Mucosa of stomach (tissue), 1 donor: ENCODE results near the gene WBP1L.
"Not testable (repeated sequence)": the region's sequence is repeated elsewhere in the genome, so short reads cannot be mapped to it uniquely, and the experiment has no call there.

Experiments used
- H3K27me3 ChIP-seq: one replicate; pipeline ENCODE4 v1.7.0; 2013; ENCODE audit warnings: mild to moderate bottlenecking, low read length; ENCODE audit not compliant: control insufficient read depth, insufficient read depth
- H3K36me3 ChIP-seq: one replicate; pipeline ENCODE4 v1.7.0; 2013; ENCODE audit warnings: low read length; ENCODE audit not compliant: control insufficient read depth, insufficient read depth
- H3K4me1 ChIP-seq: one replicate; pipeline ENCODE4 v1.7.0; 2013; ENCODE audit warnings: mild to moderate bottlenecking, low read length; ENCODE audit not compliant: control insufficient read depth, insufficient read depth
- H3K4me3 ChIP-seq: one replicate; pipeline ENCODE4 v1.7.0; 2013; ENCODE audit warnings: low read length
- H3K9ac ChIP-seq: one replicate; pipeline ENCODE4 v1.7.0; 2013; ENCODE audit warnings: mild to moderate bottlenecking, low read length, moderate library complexity
- H3K9me3 ChIP-seq: one replicate; pipeline ENCODE4 v1.7.0; 2013; ENCODE audit warnings: mild to moderate bottlenecking, low read length, moderate library complexity; ENCODE audit not compliant: control insufficient read depth
- donor health status: Pancreatic carcinoma.

The WBP1L gene

DNA sequence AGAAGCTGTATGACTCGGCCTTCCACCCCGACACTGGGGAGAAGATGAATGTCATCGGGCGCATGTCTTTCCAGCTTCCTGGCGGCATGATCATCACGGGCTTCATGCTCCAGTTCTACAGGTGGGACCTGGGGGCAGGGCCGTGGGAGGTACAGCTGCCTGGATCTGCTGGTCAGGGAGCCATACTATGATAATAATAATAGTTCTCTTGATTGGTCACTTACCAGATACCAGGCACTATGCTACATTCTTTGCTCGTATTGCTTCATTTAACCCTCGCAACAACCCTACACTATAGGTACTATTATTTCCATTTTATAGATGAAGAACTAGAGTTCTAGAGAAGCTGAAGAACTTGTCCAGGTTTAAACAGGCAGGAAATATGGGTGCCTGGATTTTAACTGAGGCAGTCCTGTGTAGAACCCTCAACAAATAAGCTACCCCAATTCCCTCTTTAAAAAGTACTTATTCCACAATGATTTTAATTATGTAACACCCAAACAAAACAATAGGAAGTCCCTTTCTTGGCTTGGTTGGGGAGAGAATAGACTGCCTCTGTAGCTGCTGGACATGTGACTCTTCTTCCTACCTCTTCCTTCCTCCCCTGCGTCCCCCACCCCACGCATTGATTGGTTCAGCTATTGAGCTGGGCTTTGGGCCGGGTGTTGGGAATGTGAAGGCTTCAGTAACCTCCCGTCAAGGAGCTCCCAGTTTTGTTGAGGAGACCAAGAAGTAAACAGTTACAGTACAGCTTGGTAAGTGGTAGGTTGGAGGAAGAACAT is 16.5 kb upstream of the WBP1L start:
- Histone ChIP-seq H3K36me3 (no peaks in the 10 kb centered on the region), H3K4me3 (no peak overlapping the region), H3K9me3 (no peaks in the 10 kb centered on the region), H3K9ac (no peak overlapping the region), H3K4me1 (no peaks in the 10 kb centered on the region), H3K27me3 (no peaks in the 10 kb centered on the region)

DNA sequence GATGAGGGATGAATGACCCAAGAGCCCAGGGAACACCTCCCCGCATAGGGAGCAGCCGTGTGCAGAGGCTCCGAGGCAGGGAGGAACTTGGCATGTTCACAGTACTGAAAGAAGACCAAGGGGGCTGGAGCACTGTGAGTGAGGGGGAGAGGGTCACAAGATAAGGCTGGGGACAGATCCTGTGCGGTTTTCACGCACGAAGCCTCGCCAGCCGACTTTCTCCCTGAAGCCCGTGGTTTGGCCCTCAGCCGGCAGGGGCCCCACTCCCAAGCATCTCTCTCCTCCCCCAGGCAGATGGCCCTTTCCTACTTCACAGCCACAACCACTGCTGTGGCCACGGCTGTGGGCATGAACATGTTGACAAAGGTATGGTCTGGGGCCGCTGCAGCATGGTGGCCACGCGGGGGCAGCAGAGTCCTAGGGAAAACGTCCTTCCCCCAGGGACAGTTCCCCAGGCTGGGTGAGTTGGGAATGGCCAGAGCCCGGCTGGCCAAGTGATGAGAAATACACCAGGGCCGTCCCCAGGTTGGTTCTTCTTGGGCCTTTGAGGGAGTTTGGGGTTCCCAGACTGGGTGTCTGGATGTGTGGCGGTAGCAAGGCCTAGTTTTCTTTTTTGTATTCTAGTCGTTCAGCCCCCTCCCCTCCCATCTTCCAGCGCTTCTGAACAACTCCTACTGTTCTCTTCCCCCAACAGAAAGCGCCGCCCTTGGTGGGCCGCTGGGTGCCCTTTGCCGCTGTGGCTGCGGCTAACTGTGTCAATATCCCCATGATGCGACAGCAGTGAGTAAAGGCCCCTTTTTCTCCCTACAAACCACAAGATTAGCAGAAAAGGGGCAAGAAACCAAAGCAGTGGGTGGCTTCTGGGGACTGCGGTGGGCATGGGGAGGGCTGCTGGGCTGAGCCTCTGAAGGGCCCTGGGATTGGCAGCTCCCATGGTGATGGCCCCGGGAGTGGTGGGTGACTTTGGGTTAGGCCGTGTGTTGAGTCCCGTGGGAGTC is 14.4 kb upstream of the WBP1L start:
- H3K27me3 ChIP-seq, result no peaks in the 10 kb centered on the region
- no peak overlapping the region for H3K9ac ChIP-seq
- no peaks in the 10 kb centered on the region for H3K9me3 ChIP-seq
- no peak overlapping the region for H3K4me3 ChIP-seq
- H3K4me1 ChIP-seq, result no peaks in the 10 kb centered on the region
- no peaks in the 10 kb centered on the region for H3K36me3 ChIP-seq

DNA sequence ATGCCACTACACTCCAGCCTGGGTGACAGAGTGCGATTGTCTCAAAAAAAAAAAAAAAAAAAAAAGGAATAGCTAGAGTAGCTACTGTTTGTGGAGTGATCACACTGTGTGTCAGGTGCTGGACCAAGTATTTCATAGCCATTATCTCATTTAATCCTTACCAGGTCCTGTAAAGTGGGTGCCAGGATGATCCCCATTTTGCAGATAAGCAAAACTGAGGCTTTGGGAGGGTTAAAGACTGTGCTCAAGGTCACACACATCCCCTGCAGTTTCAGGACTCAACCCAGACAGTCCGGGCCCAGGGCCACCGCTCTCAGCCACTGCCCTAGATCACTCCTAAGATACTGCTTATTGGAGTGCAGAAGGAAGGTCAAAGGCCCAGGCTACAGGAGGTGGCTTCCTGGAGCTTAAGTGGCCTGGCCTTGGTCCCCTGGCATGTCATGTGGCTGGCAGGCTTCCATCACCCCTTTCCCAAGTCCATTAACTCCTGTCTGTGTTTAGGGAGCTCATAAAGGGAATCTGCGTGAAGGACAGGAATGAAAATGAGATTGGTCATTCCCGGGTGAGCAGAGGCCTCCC is 12.4 kb upstream of the WBP1L start:
- Histone ChIP-seq H3K27me3 (no peaks in the 10 kb centered on the region), H3K4me1 (no peaks in the 10 kb centered on the region), H3K4me3 (no peak overlapping the region), H3K36me3 (no peaks in the 10 kb centered on the region), H3K9me3 (no peaks in the 10 kb centered on the region), H3K9ac (no peak overlapping the region)

DNA sequence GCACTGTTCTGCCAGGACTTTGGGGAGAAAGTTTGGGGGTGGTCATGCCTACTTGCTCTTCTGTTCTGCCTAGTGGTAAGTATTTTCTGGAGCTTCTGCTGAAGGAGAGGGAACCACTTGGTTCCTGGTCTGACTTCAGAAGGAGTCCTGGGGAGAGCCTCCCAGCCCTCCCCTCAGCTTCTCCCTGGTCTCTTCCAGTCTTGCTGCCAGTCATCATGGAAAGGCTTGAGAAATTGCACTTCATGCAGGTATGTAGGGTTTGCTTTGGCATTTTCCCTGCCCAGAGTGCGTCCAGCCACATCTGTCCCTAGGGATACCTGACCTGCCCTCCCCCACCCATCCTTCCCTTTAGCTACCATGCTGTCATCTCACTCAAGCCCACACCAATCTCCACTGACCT is 11.1 kb upstream of the WBP1L start:
- H3K4me1 ChIP-seq, result no peaks in the 10 kb centered on the region
- no peak overlapping the region for H3K9ac ChIP-seq
- H3K9me3 ChIP-seq, result no peaks in the 10 kb centered on the region
- H3K27me3 ChIP-seq, result no peaks in the 10 kb centered on the region
- H3K4me3 ChIP-seq, result no peak overlapping the region
- no peaks in the 10 kb centered on the region for H3K36me3 ChIP-seq

DNA sequence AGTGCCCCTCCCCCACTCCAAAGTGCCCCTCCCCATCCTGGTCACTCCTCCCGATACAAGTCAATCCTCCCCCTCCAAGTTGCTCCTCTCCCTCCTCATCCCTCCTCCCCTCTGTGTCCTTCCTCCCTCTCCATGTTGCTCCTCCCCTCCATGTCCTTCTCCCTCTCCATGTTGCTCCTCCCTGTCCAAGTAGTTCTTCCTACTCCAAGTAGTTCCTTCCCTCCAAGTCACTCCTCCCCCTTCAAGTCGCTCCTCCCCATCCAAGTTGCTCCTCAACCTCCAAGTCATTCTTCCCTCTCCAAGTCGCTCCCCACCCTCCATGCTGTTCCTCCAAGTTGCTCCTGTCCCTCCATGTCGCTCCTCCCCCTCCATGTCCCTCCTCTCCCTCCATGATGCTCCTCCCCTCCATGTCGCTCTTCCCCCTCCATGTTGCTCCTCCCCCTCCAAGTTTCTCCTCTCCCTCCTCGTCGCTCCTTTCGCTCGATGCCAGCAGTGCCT is 8.6 kb upstream of the WBP1L start:
- H3K4me1 ChIP-seq, result no peaks in the 10 kb centered on the region
- no peaks in the 10 kb centered on the region for H3K36me3 ChIP-seq
- H3K9ac ChIP-seq, result peak overlapping the region; percentile 24
- no peaks in the 10 kb centered on the region for H3K9me3 ChIP-seq
- no peaks in the 10 kb centered on the region for H3K27me3 ChIP-seq
- H3K4me3 ChIP-seq, result no peak overlapping the region

DNA sequence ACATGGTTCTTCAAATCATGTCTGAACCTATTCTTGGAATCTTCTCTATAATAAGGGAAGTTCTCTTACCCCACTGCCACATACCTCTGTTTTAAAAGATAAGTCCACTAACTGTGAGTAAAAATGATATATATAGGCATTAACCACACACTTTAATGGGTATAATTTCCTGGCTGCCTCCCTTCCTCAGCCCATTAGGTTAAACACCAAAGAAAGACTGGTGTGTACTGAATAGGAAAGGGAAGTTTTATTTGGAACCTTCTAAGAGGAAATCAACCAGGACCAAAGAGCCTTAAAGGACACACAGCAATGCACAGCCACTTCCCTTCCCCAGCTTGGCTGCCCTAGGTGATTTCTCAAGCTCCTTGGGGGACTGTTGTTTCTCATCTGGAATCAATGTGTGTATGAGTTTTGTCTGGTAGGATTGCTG is 5.0 kb upstream of the WBP1L start:
- no peak overlapping the region for H3K9ac ChIP-seq
- no peaks in the 10 kb centered on the region for H3K27me3 ChIP-seq
- H3K4me1 ChIP-seq, result peaks cover 5% of the 10 kb centered on the region
- H3K36me3 ChIP-seq, result no peaks in the 10 kb centered on the region
- no peaks in the 10 kb centered on the region for H3K9me3 ChIP-seq
- no peak overlapping the region for H3K4me3 ChIP-seq

DNA sequence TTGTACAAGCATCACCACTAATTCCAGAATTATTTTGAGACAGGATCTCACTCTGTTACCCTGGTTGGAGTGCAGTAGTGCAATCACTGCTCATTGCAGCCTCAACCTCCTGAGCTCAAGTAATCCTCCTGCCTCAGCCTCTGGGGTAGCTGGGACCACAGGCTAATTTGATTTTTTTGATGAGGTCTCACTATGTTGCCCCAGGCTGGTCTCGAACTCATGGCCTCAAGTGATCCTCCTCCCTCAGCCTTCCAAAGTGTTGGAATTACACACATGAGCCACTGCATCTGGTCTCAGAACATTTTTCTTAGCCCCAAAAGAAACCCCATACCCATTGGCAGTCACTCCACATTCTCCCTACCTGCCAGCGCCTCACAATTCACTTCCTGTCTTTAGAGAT is 3.5 kb upstream of the WBP1L start:
- Histone ChIP-seq H3K36me3 (no peaks in the 10 kb centered on the region), H3K9ac (no peak overlapping the region), H3K4me1 (peaks cover 5% of the 10 kb centered on the region), H3K27me3 (no peaks in the 10 kb centered on the region), H3K9me3 (no peaks in the 10 kb centered on the region), H3K4me3 (no peak overlapping the region)

DNA sequence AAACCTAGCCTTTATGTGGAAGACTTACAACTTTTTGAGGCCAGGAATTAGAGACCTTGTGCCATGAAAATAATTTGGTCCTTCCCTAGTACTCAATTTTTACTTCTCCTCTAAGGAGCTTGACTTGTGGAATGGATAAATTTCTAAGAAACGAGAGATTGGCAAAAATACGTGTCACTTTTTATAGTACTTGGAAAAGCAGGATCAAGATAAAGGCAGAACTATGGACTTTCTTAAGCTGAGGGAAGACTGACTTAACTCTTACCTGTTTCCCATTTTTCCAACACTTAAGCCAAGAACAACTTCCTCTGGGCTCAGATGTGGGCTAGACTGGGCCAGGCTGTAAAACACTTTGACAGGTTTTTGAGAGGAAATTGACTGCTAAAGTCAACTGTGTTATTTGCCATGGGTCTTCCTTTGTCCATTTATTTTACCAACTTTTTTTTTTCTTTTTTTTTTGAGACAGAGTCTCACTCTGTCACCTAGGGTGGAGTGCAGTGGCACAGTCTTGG is 2.0 kb upstream of the WBP1L start:
- Histone ChIP-seq H3K4me1 (peaks cover 5% of the 10 kb centered on the region), H3K4me3 (no peak overlapping the region), H3K9ac (no peak overlapping the region), H3K27me3 (no peaks in the 10 kb centered on the region), H3K9me3 (no peaks in the 10 kb centered on the region), H3K36me3 (no peaks in the 10 kb centered on the region)

DNA sequence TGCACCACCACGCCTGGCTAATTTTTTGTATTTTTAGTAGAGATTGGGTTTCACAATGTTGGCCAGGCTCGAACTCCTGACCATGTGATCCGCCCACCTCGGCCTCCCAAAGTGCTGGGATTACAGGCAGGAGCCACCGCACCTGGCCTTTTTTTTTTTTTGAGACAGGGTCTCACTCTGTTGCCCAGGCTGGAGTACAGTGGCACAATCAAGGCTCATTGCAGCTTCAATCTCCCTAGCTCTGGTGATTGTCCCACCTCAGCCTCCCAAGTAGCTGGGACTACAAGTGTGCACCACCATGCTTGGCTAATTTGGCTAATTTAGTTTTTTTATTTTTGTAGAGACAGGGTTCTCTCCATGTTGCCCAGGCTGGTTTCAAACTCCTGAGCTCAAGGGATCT is 1.4 kb upstream of the WBP1L start:
- H3K4me1 ChIP-seq, H3K4me3 ChIP-seq, H3K9ac ChIP-seq, H3K9me3 ChIP-seq, H3K36me3 ChIP-seq, H3K27me3 ChIP-seq: not testable (repeated sequence)

DNA sequence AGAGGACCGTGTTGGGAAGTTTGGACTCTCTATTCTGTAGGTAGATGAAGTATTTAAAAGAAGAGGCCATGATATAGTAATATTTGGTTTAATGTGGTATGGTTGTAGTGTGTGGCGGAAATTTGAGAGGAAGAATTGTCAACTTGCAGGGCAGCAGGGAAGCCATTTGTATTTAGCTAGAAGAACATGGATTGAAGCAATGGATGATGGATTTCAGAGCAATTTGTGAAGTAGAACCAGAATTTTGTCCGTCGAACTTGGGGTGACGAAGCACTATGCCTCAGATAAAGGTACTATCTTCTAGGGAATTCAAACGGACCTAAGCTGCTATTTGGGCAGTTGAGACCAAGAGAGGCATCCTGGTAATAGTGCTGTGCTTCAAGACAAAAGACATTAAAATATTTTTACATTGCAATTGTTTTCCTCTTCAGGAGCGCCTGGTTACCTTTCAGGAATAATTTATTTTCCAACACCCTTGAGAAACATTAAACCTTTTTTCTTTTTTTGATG is 615 bp upstream of the WBP1L start:
- H3K36me3 ChIP-seq, result no peaks in the 10 kb centered on the region
- peaks cover 5% of the 10 kb centered on the region for H3K4me1 ChIP-seq
- no peak overlapping the region for H3K4me3 ChIP-seq
- H3K27me3 ChIP-seq, result no peaks in the 10 kb centered on the region
- H3K9ac ChIP-seq, result no peak overlapping the region
- H3K9me3 ChIP-seq, result no peaks in the 10 kb centered on the region

DNA sequence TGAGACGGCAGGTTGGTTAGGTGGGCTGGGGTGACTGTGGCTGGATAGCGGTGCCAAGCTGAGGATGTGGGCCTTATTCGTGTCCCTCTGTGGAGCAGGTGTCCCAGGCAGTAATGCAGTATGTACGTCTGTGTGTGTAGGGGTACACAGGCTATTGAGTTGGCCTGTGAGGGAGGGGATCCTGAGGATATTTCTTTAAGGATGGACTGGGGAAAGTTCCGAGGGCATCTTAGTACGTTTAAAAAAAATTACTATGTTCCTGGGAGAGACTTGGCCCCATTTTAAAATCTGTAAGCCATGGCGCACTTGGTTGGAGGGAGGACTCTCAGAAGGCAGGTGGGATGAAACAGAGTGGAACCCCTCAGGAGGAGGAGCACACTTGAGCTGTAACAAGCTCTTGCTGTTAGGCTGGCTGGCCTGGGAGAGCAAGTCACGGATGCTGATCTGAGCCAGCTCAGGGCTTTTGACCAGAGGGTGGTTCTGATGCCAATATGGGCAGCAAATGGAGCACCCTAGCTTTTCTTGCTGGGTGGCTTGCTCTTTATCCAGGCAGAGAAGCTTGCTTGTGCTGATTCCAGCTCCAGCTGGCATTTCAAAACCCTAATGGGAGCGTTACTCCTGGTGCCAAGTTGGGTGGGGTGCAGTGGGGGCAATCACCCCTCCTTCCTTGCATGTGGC is 765 bp downstream of the WBP1L start:
- Histone ChIP-seq H3K36me3 (no peaks in the 10 kb centered on the region), H3K27me3 (no peaks in the 10 kb centered on the region), H3K4me3 (peak overlapping the region; percentile 94), H3K9me3 (no peaks in the 10 kb centered on the region), H3K9ac (peak overlapping the region; percentile 98), H3K4me1 (peaks cover 5% of the 10 kb centered on the region)
